Activated naive CD4-positive, alpha-beta T cell treated with anti-CD3 and anti-CD28 coated beads, Interleukin-2, amount 50 U/mL, for 16 hours (primary cell): Measurements from ENCODE around the gene ZNF775.
A peak's percentile ranks its signal among the peaks of the same experiment; 100 is the strongest.

Source experiments
- DNase-seq: peaks from one replicate; pipeline ENCODE4 v3.0.0-alpha.2; 2020

ZNF775 gene

GRCh38 chr7:150415161-150416153 is 36.3 kb downstream of the ZNF775 start:
- no peak for DNase-seq

- no peak for DNase-seq
These were observed 38.1 kb downstream of the ZNF775 start for GRCh38 chr7:150417239-150417638.

- no peak for DNase-seq
These were observed 38.7 kb downstream of the ZNF775 start for GRCh38 chr7:150417863-150418262.

- DNase-seq: no peak
These were observed 41.1 kb downstream of the ZNF775 start for GRCh38 chr7:150420242-150420641.

- peak; percentile 85 for DNase-seq
These were observed 42.0 kb downstream of the ZNF775 start for GRCh38 chr7:150420987-150421674.

- DNase-seq: no peak
These were observed 42.7 kb downstream of the ZNF775 start for GRCh38 chr7:150421831-150422230.

- DNase-seq: no peak
These were observed 46.5 kb downstream of the ZNF775 start for GRCh38 chr7:150425670-150426069.

GRCh38 chr7:150428671-150429451 is 49.7 kb downstream of the ZNF775 start:
- no peak for DNase-seq

- no peak for DNase-seq
These were observed 50.6 kb downstream of the ZNF775 start for GRCh38 chr7:150429699-150430098.

- no peak for DNase-seq
These were observed 51.4 kb downstream of the ZNF775 start for GRCh38 chr7:150430465-150431085.

- DNase-seq: no peak
These were observed 52.9 kb downstream of the ZNF775 start for GRCh38 chr7:150431839-150432658.

GRCh38 chr7:150432915-150433892 is 54.1 kb downstream of the ZNF775 start:
- no peak for DNase-seq

GRCh38 chr7:150434240-150434639 is 55.1 kb downstream of the ZNF775 start:
- DNase-seq: no peak

- no peak for DNase-seq
These were observed 55.9 kb downstream of the ZNF775 start for GRCh38 chr7:150435047-150435389.

- no peak for DNase-seq
These were observed 56.4 kb downstream of the ZNF775 start for GRCh38 chr7:150435390-150436073.

GRCh38 chr7:150439967-150440366 is 60.8 kb downstream of the ZNF775 start:
- no peak for DNase-seq

- DNase-seq: no peak
These were observed 62.4 kb downstream of the ZNF775 start for GRCh38 chr7:150441524-150441923.

- no peak for DNase-seq
These were observed 63.7 kb downstream of the ZNF775 start for GRCh38 chr7:150442811-150443210.

GRCh38 chr7:150443793-150444540 is 64.8 kb downstream of the ZNF775 start:
- no peak for DNase-seq
